Brain pericyte (primary cell): ENCODE results near the gene KIR2DL1.
"Not testable (repeated sequence)": the region's sequence is repeated elsewhere in the genome, so short reads cannot be mapped to it uniquely, and the experiment has no call there.

ENCODE experiments used
- DNase-seq: peaks from one replicate; pipeline ENCODE4 v3.0.0-alpha.2; 2012; ENCODE audit warnings: low read depth, low spot score

KIR2DL1 gene

DNA sequence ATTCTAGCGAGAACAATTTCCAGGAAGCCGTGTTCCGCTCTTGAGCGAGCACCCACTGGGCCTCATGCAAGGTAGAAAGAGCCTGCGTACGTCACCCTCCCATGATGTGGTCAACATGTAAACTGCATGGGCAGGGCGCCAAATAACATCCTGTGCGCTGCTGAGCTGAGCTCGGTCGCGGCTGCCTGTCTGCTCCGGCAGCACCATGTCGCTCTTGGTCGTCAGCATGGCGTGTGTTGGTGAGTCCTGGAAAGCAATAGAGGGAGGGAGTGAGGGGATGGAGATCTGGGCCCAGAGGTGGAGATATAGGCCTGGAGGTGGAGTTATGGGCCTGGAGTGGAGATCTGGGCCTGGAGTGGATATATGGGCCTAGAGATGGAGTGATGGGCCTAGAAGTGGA is at the start of gene KIR2DL1:
Gene KIR2DL1 (plus strand): TSS at position 148 of the 400 bp plus-strand sequence. CDS start 58 bp downstream, at position 206.
- not testable (repeated sequence) for DNase-seq

DNA sequence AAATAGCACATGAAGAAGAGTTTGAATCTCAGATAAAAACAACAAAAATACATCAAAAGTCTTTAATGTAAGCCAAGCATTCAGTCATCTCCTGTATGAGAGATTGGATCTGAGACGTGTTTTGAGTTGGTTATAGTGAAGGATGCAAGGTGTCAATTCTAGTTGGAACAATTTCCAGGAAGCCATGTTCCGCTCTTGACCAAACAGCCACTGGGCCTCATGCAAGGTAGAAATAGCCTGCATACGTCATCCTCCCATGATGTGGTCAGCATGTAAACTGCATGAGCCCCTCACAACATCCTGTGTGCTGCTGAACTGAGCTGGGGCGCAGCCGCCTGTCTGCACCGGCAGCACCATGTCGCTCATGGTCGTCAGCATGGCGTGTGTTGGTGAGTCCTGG is 45.5 kb upstream of the KIR2DL1 start, which contains the start of gene KIR3DL3:
Gene KIR3DL3 (plus strand): TSS at position 301 of the 400 bp plus-strand sequence. CDS start 55 bp downstream, at position 356.
- no peak for DNase-seq

DNA sequence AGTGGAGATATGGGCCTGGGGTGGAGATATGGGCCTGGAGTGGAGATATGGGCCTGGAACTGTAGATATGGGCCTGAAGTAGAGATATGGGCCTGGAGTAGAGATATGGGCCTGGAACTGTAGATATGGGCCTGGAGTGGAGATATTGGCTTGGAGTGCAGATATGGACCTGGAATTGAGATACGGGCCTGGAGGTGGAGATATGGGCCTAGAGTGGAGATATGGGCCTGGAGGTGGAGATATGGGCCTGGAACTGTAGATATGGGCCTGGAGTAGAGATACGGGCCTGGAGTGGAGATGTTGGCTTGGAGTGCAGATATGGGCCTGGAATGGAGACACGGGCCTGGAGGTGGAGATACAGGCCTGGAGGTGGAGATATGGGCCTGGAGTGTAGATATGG is 44.9 kb upstream of the KIR2DL1 start:
- DNase-seq = no peak

DNA sequence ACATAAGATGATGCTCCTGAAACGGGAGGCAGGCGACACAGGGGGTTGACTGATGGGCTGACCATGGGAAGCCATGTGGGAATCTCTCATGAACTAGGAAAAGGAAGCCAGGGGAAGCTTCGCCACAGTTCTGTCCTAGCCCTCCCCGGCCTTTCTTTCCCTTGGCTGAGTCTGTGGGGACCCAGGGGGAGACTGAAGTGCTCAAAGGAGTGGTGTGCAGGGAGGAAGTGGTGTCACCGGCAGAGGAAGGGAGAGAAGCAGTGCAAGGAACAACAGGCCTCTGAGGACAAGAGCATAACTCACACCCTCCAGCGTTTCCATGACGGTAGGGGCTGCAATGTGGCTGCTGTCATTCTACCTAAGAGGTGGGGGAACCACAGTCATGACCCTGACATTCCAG is 44.3 kb upstream of the KIR2DL1 start:
- no peak for DNase-seq

DNA sequence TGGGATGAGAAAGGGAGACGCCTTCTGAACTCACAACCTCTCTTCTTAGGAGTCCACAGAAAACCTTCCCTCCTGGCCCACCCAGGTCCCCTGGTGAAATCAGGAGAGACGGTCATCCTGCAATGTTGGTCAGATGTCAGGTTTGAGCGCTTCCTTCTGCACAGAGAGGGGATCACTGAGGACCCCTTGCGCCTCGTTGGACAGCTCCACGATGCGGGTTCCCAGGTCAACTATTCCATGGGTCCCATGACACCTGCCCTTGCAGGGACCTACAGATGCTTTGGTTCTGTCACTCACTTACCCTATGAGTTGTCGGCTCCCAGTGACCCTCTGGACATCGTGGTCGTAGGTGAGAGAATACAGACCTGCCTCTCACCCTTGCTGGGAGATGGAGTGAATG is 42.0 kb upstream of the KIR2DL1 start:
- DNase-seq = no peak

DNA sequence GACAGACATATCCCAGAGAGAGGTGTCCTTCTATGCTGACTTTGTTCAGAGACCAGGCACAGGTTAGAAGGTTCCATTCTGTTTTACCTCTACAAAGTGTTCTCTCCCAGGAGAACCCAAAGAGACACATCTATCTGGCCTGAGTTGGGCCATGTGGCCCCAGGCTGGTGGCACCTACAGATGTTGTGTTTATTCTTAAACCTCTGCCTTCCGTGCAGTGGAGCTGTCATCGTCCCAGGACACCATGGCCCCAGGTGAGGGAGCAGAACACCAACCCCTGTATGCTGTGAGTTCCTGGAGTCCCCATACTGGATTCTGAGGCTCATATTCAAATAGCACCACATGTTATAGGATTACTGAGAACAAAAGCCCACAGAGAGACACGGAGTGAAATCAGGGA is 41.4 kb upstream of the KIR2DL1 start:
- no peak for DNase-seq

DNA sequence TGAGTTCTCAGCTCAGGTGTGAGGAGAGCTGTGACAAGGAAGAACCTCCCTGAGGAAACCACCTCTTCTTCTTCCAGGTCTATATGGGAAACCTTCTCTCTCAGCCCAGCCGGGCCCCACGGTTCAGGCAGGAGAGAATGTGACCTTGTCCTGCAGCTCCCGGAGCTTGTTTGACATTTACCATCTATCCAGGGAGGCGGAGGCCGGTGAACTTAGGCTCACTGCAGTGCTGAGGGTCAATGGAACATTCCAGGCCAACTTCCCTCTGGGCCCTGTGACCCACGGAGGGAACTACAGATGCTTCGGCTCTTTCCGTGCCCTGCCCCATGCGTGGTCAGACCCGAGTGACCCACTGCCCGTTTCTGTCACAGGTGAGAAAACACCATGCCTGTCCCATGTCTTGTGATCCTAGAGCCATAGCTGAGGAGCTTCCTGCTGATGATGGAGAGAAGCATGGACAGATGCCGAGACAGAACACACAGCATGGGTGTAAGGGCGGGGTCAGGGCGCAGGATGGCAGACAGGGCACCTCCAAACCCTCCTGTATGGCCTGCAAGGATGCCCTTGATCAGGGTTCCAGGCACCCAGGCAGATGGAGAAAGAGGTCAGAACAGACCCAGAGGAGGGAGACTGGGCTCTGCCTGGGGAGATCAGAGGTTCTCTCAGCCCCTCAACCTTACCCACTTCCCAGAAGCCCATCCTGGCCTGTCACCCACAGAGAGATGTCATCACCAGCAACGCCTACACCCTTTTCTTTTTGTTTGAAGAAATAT is 40.0 kb upstream of the KIR2DL1 start:
- DNase-seq = no peak

DNA sequence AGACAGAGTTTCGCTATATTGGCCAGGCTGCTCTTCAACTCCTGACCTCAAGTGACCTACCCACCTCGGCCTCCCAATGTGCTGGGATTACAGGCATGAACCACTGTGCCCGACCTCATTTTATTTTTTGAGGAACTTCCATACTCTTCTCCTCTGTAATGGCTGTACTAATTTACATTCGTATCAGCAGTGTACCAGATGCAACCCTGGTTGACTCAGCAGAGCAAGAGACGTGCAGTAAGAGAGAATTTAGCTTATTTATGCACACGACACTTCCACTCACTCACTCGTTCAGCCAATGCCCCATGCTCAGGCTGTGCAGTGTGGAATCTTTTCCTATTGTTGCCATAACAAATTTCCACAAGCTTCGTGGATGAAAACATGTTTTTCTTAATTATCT is 38.4 kb upstream of the KIR2DL1 start:
- DNase-seq = no peak

DNA sequence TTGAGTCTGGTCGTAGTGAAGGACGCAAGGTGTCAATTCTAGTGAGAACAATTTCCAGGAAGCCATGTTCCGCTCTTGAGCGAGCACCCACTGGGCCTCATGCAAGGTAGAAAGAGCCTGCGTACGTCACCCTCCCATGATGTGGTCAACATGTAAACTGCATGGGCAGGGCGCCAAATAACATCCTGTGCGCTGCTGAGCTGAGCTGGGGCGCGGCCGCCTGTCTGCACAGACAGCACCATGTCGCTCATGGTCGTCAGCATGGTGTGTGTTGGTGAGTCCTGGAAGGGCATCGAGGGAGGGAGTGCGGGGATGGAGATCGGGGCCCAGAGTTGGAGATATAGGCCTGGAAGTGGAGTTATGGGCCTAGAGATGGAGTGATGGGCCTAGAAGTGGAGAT is 31.3 kb upstream of the KIR2DL1 start, which contains the start of gene KIR2DL3:
Gene KIR2DL3 (plus strand): TSS at position 208 of the 400 bp plus-strand sequence. CDS start 33 bp downstream, at position 241.
- DNase-seq = not testable (repeated sequence)

DNA sequence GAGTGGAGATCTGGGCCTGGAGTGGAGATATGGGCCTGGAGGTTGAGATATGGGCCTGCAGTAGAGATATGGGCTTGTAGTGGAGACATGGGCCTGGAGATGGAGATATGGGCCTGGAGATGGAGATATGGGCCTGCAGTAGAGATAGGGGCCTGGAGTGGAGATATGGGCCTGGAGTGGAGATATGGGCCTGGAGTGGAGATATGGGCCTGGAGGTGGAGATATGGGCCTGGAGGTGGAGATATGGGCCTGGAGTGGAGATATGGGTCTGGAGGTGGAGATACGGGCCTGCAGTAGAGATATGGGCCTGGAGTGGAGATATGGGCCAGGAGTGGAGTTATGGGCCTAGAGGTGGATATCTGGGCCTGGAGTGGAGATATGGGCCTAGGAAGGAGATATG is 30.9 kb upstream of the KIR2DL1 start:
- no peak for DNase-seq

DNA sequence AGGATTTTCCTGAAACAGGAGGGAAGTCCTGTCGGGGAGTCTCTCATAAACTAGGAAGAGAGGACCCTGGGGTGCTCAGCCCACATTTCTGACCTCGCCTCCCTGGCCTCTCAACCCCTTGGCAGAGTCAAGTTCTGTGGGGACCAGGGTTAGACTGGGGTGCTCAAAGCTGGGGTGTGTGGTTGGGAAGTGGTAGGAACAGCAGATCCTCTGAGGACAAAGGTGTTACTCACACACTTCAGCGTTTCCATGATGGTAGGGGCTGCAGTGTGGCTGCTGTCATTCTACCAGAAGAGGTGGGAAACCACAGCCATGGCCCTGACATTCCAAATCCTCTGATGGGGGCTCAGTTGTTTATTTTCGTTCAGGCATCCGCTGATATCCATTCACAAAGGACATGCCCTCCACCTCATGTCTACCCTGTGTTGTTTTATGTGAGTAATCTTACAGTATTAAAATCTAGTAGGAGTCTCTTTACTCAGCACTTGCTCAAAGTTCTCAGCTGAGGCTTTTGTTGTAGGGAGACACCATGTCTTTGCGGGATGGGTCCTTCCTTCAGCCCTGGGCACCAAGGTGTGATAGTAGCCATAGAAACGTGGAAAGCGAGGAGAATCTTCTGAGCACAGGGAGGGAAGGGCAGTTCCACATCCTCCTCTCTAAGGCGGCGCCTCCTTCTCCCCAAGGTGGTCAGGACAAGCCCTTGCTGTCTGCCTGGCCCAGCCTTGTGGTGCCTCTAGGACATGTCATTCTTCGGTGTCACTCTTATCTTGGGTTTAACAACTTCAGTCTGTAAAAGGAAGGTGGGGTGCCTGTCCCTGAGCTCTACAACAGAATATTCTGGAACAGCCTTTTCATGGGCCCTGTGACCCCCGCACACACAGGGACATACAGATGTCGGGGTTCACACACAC is 29.8 kb upstream of the KIR2DL1 start:
- no peak for DNase-seq

DNA sequence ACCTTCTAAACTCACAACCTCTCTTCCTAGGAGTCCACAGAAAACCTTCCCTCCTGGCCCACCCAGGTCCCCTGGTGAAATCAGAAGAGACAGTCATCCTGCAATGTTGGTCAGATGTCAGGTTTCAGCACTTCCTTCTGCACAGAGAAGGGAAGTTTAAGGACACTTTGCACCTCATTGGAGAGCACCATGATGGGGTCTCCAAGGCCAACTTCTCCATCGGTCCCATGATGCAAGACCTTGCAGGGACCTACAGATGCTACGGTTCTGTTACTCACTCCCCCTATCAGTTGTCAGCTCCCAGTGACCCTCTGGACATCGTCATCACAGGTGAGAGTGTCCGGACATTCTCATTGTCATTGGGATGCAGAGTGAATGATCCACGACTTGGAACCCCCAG is 27.6 kb upstream of the KIR2DL1 start:
- DNase-seq = not testable (repeated sequence)

DNA sequence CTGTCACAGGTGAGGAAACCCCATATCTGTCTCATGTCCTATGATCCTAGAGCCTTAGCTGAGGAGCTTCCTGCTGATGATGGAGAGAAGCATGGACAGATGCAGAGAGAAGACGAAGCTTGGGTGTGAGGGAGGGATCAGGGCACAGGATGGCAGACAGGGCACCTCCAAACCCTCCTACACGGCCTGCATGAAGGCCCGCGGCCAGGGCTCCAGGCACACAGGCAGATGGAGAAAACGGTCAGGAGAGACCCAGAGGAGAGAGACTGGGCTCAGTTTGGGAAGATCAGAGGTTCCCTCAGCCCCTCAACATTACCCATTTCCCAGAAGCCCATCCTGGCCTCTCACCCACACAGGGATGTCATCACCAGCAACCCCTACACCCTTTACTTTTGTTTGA is 25.5 kb upstream of the KIR2DL1 start:
- DNase-seq = not testable (repeated sequence)

DNA sequence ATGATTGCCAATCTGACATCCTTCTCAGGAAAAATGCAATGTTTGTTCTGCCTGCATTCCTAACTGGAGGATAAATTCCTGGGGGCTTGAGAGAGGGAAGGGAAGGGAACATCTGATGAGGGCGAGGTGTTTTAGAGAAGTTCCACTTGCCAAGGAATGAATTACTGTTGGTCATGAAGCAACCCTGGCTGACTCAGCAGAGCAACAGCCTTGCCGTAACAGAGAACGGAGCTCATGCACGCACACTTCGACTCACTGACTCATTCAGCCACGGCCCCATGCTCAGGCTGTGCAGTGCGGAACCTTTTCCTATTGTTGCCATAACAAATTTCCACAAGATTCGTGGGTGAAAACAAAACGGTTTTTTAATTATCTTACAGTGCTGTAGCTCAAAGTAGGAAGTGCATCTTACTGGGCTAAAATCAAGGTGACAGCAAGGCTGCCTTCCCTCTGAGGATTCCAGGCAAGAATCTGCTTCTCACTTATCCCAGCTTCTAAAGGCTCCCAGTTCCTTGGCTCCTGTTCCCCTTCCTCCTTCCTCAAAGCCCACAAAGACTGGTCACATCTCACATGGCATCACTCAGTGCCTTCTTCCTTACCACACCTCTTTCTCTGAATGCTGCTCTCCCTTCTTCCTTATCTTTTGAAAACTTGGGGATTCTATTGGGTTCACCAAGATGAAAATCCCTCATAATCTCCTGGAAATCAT is 21.8 kb upstream of the KIR2DL1 start:
- not testable (repeated sequence) for DNase-seq

DNA sequence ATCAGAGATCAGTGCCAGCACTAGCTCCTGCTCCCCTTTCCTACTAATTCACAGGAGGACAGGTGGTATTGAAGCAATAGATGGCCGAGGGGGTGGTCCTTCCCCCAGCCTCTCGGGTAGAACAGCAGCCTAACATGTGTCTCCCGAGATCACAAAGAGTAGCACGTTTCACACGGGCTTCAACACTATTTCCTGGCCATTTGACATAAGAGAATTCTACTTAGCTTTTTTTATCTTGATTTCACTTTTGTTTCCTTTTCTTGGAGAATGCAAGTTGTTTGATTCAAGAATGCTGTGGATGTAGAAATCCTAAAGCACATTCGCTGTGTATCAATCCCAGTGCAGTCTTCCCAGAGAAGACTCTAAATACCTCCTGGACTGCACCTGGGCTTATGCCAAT is 19.3 kb upstream of the KIR2DL1 start:
- DNase-seq = not testable (repeated sequence)

DNA sequence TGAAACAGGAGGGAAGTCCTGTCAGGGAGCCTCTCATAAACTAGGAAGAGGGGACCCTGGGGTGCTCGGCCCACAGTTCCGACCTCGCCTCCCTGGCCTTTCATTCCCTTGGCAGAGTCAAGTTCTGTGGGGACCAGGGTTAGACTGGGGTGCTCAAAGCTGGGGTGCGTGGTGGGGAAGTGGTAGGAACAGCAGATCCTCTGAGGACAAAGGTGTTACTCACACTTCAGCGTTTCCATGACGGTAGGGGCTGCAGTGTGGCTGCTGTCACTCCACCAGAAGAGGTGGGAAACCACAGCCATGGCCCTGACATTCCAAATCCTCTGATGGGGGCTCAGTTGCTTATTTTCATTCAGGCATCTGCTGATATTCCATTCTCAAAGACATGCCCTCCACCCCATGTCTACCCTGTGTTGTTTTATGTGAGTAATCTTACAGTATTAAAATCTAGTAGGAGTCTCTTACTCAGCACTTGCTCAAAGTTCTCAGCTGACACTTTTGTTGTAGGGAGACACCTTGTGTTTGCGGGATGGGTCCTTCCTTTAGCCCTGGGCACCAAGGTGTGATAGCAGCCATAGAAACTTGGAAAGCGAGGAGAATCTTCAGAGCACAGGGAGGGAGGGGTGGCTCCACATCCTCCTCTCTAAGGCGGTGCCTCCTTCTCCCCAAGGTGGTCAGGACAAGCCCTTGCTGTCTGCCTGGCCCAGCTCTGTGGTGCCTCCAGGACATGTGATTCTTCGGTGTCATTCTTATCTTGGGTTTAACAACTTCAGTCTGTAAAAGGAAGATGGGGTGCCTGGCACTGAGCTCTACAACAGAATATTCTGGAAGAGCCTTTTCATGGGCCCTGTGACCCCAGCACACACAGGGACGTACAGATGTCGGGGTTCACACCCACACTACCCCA is 13.1 kb upstream of the KIR2DL1 start:
- DNase-seq = not testable (repeated sequence)

DNA sequence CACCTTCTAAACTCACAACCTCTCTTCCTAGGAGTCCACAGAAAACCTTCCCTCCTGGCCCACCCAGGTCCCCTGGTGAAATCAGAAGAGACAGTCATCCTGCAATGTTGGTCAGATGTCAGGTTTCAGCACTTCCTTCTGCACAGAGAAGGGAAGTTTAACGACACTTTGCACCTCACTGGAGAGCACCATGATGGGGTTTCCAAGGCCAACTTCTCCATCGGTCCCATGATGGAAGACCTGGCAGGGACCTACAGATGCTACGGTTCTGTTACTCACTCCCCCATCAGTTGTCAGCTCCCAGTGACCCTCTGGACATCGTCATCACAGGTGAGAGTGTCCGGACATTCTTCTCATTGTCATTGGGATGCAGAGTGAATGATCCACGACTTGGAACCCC is 11.0 kb upstream of the KIR2DL1 start:
- DNase-seq = not testable (repeated sequence)

DNA sequence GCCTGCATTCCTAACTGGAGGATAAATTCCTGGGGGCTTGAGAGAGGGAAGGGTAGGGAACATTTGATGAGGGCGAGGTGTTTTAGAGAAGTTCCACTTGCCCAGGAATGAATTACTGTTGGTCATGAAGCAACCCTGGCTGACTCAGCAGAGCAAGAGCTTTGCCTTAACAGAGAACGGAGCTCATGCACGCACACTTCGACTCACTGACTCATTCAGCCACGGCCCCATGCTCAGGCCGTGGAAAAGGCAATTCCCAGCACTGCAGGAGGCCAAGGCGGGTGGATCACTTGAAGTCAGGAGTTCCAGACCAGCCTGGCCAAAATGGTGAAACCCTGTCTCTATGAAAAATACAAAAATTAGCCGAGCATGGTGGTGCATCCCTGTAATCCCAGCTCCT is 5.4 kb upstream of the KIR2DL1 start:
- not testable (repeated sequence) for DNase-seq

DNA sequence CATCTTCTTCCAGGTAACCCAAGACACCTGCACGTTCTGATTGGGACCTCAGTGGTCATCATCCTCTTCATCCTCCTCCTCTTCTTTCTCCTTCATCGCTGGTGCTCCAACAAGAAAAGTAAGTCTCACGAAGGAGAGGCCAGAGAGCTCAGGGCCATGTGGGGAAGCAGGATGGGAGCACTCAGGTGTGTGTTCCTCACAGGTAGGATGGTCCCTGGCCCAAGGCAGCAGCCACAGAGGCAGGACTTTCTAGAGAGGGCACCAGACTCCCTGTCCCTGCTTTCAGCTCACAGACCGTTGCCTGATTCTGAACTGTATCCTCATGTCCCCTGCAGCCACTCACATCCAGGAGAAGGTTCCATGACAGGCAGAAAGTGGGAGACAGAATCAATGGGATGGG is 3.1 kb upstream of the KIR2DL1 start:
- not testable (repeated sequence) for DNase-seq

DNA sequence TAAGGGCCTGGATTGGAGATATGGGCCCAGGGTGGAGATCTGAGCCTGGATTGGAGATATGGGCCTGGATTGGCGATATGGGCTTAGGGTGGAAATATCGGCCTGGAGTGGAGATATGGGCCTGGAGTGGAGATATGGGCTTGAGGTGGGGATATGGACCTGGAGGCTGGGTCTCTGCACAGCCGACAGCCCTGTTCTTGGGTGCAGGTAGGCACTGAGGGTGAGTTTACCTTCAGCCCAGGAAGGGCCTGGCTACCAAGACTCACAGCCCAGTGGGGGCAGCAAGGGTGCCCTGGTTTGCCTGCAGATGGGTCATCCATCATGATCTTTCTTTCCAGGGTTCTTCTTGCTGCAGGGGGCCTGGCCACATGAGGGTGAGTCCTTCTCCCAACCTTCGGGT is 918 bp downstream of the KIR2DL1 start:
- not testable (repeated sequence) for DNase-seq
